A549 (cell line): Measurements from ENCODE around the gene DTD1.

Experiments used
- CHD4 ChIP-seq: fragments of 200-600 bp; sonication (generic); IDR thresholded peaks from 2 replicates; pipeline ENCODE4 v1.6.1; 2016; ENCODE audit warnings: antibody characterized with exemption, mild to moderate bottlenecking, borderline replicate concordance
- EP300 ChIP-seq, 2 experiments: fragments of >200 bp; sonication (Bioruptor Twin); formaldehyde crosslinking; IDR thresholded peaks; 2 replicates in 1 of 2; 3 replicates in 1 of 2; pipeline ENCODE4 v1.6.1; 2016 to 2017
- GATA3 ChIP-seq: IDR thresholded peaks from 2 replicates; pipeline ENCODE4 v1.6.1; 2012; ENCODE audit warnings: borderline replicate concordance
- POLR2A ChIP-seq: IDR thresholded peaks from 2 replicates; pipeline ENCODE4 v1.6.1; 2012; ENCODE audit warnings: mild to moderate bottlenecking, low read length
- RNF2 ChIP-seq: fragments of 200-600 bp; sonication (generic); IDR thresholded peaks from 2 replicates; pipeline ENCODE4 v1.6.1; 2016; ENCODE audit warnings: low read depth, mild to moderate bottlenecking, antibody characterized with exemption, moderate library complexity, borderline replicate concordance

DNA sequence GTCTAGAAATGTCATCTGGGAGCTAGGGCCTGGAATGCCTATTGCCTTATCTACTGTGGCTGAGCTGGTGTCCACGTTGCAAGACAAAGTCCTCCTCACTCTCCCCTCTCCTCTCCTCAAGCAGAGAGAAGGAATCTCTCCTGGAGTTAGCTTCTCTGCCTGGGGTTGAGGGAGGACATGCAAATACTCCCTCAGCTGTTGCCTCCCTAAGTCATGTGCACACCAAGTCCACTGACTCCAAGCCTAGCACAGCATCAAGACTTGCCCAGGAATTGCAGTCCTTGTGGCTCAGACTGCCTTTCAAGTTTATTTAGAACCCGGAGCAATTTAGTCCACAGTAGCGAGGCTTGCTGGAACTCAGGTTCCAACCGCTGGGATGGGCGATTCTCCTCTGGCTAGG lies 187.8 kb downstream of the DTD1 start:
- TF ChIP-seq GATA3 (no peak), RNF2 (no peak), POLR2A (no peak), CHD4 (no peak), EP300 (IDR thresholded peaks at IDR 0.05) (no peak)
